IMR-90 (cell line): ENCODE measurements around the gene FN1. TPM values are rescaled to one million over a fixed set of nuclear protein-coding genes. Genes with fewer than 3 reads are reported as not detected.

Source experiments
- ATAC-seq: fragments of 200-7000 bp; cut with Tn5 transposase; 2 replicates; pipeline ENCODE4 v1.9.1; 2020; ENCODE audit warnings: low read depth, mild to moderate bottlenecking, moderate library complexity
- BruUV-seq: library from RNA; stranded (reverse); fragments of 400-500 nt; replicated peaks from 2 replicates; lab custom pipeline; 2021; lab: Mats Ljungman, UMichigan
- CTCF ChIA-PET: fragments of 300-600 bp; formaldehyde crosslinking; extraction: SDS; loops from one replicate; lab custom pipeline; 2021; ENCODE audit warnings: antibody characterized with exemption; lab: Yijun Ruan, JAX
- POLR2A ChIA-PET: fragments of 300-600 bp; sonication (Branson Sonifier 250); formaldehyde crosslinking; loops from one replicate; lab custom pipeline; 2022; ENCODE audit warnings: antibody characterized with exemption; ENCODE audit not compliant: unreplicated experiment; lab: Charles Lee
- DNase-seq: peaks from one replicate; pipeline ENCODE4 v3.0.0; 2013
- H2AFZ ChIP-seq: replicated peaks from 2 replicates; pipeline ENCODE3; 2013; ENCODE audit warnings: low read length, mild to moderate bottlenecking; ENCODE audit not compliant: poor library complexity
- H2AK5ac ChIP-seq: 2 replicates; pipeline ENCODE4 v1.6.1; 2013; ENCODE audit warnings: low read depth, low read length, inconsistent platforms
- H2AK9ac ChIP-seq: replicated peaks from 2 replicates; pipeline ENCODE3; 2013; ENCODE audit warnings: mild to moderate bottlenecking, low read depth, low read length, moderate library complexity; ENCODE audit not compliant: poor library complexity
- H2BK120ac ChIP-seq: 2 replicates; pipeline ENCODE4 v1.6.1; 2013; ENCODE audit warnings: low read depth, low read length, inconsistent platforms
- H2BK15ac ChIP-seq: 3 replicates; pipeline ENCODE4 v1.6.1; 2013; ENCODE audit warnings: low read depth, low read length, inconsistent platforms
- H2BK20ac ChIP-seq: 2 replicates; pipeline ENCODE4 v1.6.1; 2013; ENCODE audit warnings: low read depth, mild to moderate bottlenecking, inconsistent platforms, low read length, moderate library complexity
- H2BK5ac ChIP-seq: 2 replicates; pipeline ENCODE4 v1.6.1; 2013; ENCODE audit warnings: mild to moderate bottlenecking, low read depth, low read length, inconsistent platforms; ENCODE audit not compliant: poor library complexity, severe bottlenecking
- H3K14ac ChIP-seq: replicated peaks from 2 replicates; pipeline ENCODE4 v1.6.1; 2013; ENCODE audit warnings: low read depth, low read length, inconsistent platforms
- H3K18ac ChIP-seq: 2 replicates; pipeline ENCODE4 v1.6.1; 2013; ENCODE audit warnings: low read depth, low read length, control low read depth
- H3K23ac ChIP-seq: 2 replicates; pipeline ENCODE4 v1.6.1; 2013; ENCODE audit warnings: low read depth, low read length, inconsistent platforms
- H3K27ac ChIP-seq: 2 replicates; pipeline ENCODE4 v1.5.1; 2013; ENCODE audit warnings: mild to moderate bottlenecking, control low read depth, low read length; ENCODE audit not compliant: insufficient read depth
- H3K27me3 ChIP-seq: 2 replicates; pipeline ENCODE4 v1.6.1; 2013; ENCODE audit warnings: low read length; ENCODE audit not compliant: control insufficient read depth, insufficient read depth
- H3K36me3 ChIP-seq: 2 replicates; pipeline ENCODE4 v1.6.1; 2013; ENCODE audit warnings: low read length, mixed read lengths; ENCODE audit not compliant: control insufficient read depth, insufficient read depth
- H3K4ac ChIP-seq: 2 replicates; pipeline ENCODE4 v1.6.1; 2013; ENCODE audit warnings: low read depth, low read length, inconsistent platforms
- H3K4me1 ChIP-seq: 2 replicates; pipeline ENCODE4 v1.6.1; 2013; ENCODE audit warnings: low read length, mixed read lengths; ENCODE audit not compliant: control insufficient read depth, insufficient read depth
- H3K4me2 ChIP-seq: 2 replicates; pipeline ENCODE4 v1.6.1; 2013; ENCODE audit warnings: low read depth, mild to moderate bottlenecking, control low read depth, low read length, moderate library complexity
- H3K4me3 ChIP-seq: 2 replicates; pipeline ENCODE4 v1.5.1; 2013; ENCODE audit warnings: low read depth, mild to moderate bottlenecking, control low read depth, low read length, moderate library complexity; ENCODE audit not compliant: insufficient read depth
- H3K56ac ChIP-seq: 2 replicates; pipeline ENCODE4 v1.6.1; 2013; ENCODE audit warnings: low read length, inconsistent platforms; ENCODE audit not compliant: insufficient read depth; ENCODE audit errors: extremely low read depth
- H3K79me1 ChIP-seq, 2 experiments: 2 replicates each; pipeline ENCODE4 v1.6.1; 2013; ENCODE audit warnings: low read length in 2 of 2, inconsistent platforms in 1 of 2, low read depth in 1 of 2
- H3K9ac ChIP-seq: 2 replicates; pipeline ENCODE4 v1.6.1; 2013; ENCODE audit warnings: low read depth, low read length, control low read depth
- H3K9me1 ChIP-seq: 2 replicates; pipeline ENCODE4 v1.6.1; 2013; ENCODE audit warnings: low read length, inconsistent platforms; ENCODE audit not compliant: insufficient read depth
- H3K9me3 ChIP-seq: 2 replicates; pipeline ENCODE4 v1.6.1; 2013; ENCODE audit warnings: low read length; ENCODE audit not compliant: control insufficient read depth, insufficient read depth
- H4K20me1 ChIP-seq: 2 replicates; pipeline ENCODE4 v1.6.1; 2013; ENCODE audit warnings: low read length, inconsistent platforms; ENCODE audit not compliant: insufficient read depth
- H4K5ac ChIP-seq: 2 replicates; pipeline ENCODE4 v1.6.1; 2013; ENCODE audit warnings: mild to moderate bottlenecking, low read depth, low read length, control low read depth
- H4K8ac ChIP-seq, 2 experiments: 2 replicates each; pipeline ENCODE4 v1.6.1; 2013; ENCODE audit warnings: low read depth in 2 of 2, low read length in 2 of 2, control low read depth in 1 of 2, inconsistent platforms in 1 of 2
- H4K91ac ChIP-seq: 2 replicates; pipeline ENCODE4 v1.6.1; 2013; ENCODE audit warnings: low read depth, low read length, inconsistent platforms; ENCODE audit not compliant: insufficient read depth
- BHLHE40 ChIP-seq: fragments of 150-350 bp; IDR thresholded peaks from 2 replicates; pipeline ENCODE4 v1.6.1; 2016; ENCODE audit warnings: mild to moderate bottlenecking, low read depth, low read length
- CEBPB ChIP-seq: IDR thresholded peaks from 2 replicates; pipeline ENCODE4 v1.6.1; 2012; ENCODE audit warnings: low read depth, low read length, improper control_type of control experiment
- CHD1 ChIP-seq: IDR thresholded peaks from 2 replicates; pipeline ENCODE4 v1.6.1; 2012; ENCODE audit warnings: low read depth, low read length, improper control_type of control experiment
- CTCF ChIP-seq: conservative IDR thresholded peaks from 2 replicates; pipeline ENCODE4 v1.5.1; 2012; ENCODE audit warnings: mild to moderate bottlenecking, low read depth, low read length, improper control_type of control experiment
- ELK1 ChIP-seq: fragments of 150-350 bp; IDR thresholded peaks from 2 replicates; pipeline ENCODE4 v1.6.1; 2016; ENCODE audit warnings: low read depth, mild to moderate bottlenecking, low read length, moderate library complexity, borderline replicate concordance
- FOS ChIP-seq: fragments of 150-350 bp; IDR thresholded peaks from 2 replicates; pipeline ENCODE4 v1.6.1; 2016; ENCODE audit warnings: low read depth, low read length
- MAFK ChIP-seq: IDR thresholded peaks from 2 replicates; pipeline ENCODE4 v1.6.1; 2012; ENCODE audit warnings: low read depth, low read length, improper control_type of control experiment
- MAZ ChIP-seq: IDR thresholded peaks from 2 replicates; pipeline ENCODE4 v1.6.1; 2012; ENCODE audit warnings: low read depth, mild to moderate bottlenecking, low read length, improper control_type of control experiment, moderate library complexity, borderline replicate concordance
- MXI1 ChIP-seq: IDR thresholded peaks from 2 replicates; pipeline ENCODE4 v1.6.1; 2012; ENCODE audit warnings: low read depth, mild to moderate bottlenecking, low read length, moderate library complexity, borderline replicate concordance
- NFE2L2 ChIP-seq: fragments of 150-350 bp; IDR thresholded peaks from 2 replicates; pipeline ENCODE4 v1.6.1; 2016; ENCODE audit warnings: low read depth, mild to moderate bottlenecking, low read length
- POLR2A ChIP-seq: IDR thresholded peaks from 2 replicates; pipeline ENCODE4 v1.6.1; 2012; ENCODE audit warnings: mild to moderate bottlenecking, low read depth, low read length
- RAD21 ChIP-seq: IDR thresholded peaks from 2 replicates; pipeline ENCODE4 v1.6.1; 2012; ENCODE audit warnings: low read length, improper control_type of control experiment
- RCOR1 ChIP-seq: IDR thresholded peaks from 2 replicates; pipeline ENCODE4 v1.6.1; 2012; ENCODE audit warnings: mild to moderate bottlenecking, low read length, improper control_type of control experiment; ENCODE audit not compliant: insufficient replicate concordance
- RFX5 ChIP-seq: IDR thresholded peaks from 2 replicates; pipeline ENCODE4 v1.8.0; 2012; ENCODE audit warnings: low read depth, mild to moderate bottlenecking, low read length, moderate library complexity
- SMC3 ChIP-seq: fragments of 150-350 bp; IDR thresholded peaks from 2 replicates; pipeline ENCODE4 v1.6.1; 2016; ENCODE audit warnings: low read depth, mild to moderate bottlenecking, antibody characterized with exemption, low read length, moderate library complexity
- USF2 ChIP-seq: fragments of 150-350 bp; IDR thresholded peaks from 2 replicates; pipeline ENCODE4 v1.6.1; 2017; ENCODE audit warnings: mild to moderate bottlenecking, antibody characterized with exemption, low read length, low read depth
- WGBS, 2 experiments: methylation state at CpG; one replicate each; pipeline versions ENCODE4 v1.1.5 to v1.1.7; 2013; ENCODE audit warnings: missing lambda C conversion rate in 2 of 2; ENCODE audit not compliant: insufficient read length in 1 of 2; ENCODE audit errors: extremely low coverage in 2 of 2; 5-methylcytosine and 5-hydroxymethylcytosine counted together
- dilution Hi-C: fragments of 300-500 bp; cut with HindIII; formaldehyde crosslinking; loops from one replicate; pipeline ENCODE4 v1.14.3; 2018; ENCODE audit warnings: low sequenced_read_pairs; ENCODE audit not compliant: unreplicated experiment
- in situ Hi-C: fragments of 300-500 bp; cut with MboI; formaldehyde crosslinking; loops from 3 replicates; pipeline ENCODE4 v1.14.3; 2019; ENCODE audit warnings: low sequenced_read_pairs, inconsistent platforms, mixed read lengths
- intact Hi-C: fragments of 100-400 bp; cut with micrococcal nuclease; formaldehyde crosslinking; loops from 2 replicates; pipeline ENCODE4 v1.10.0; 2022
- polyA plus RNA-seq, 3 experiments: library from polyadenylated mRNA; depleted of rRNA; stranded (reverse); fragments of >200 nt; gene quantifications; 2 replicates each; pipeline ENCODE4 v1.2.3, GENCODE V29; 2012; ENCODE audit warnings: low replicate concordance in 1 of 3
- total RNA-seq: library from RNA; depleted of rRNA; stranded (reverse); fragments of >200 nt; gene quantifications from 2 replicates; pipeline ENCODE4 v1.2.3, GENCODE V29; 2012

FN1 gene
- total and polyA plus RNA-seq, 2 of the 4 experiments (the other 2 are of a cell fraction) = 8,243 to 13,004 TPM

GRCh38 chr2:215369181-215369760, 66.6 kb downstream of the FN1 start:
- Histone ChIP-seq H3K23ac (no peak overlapping the region), H3K4me2 (no peak overlapping the region), H3K4me1 (peaks cover 6% of the 10 kb centered on the region), H2BK20ac (no peak overlapping the region), H3K18ac (no peak overlapping the region), H2BK5ac (no peak overlapping the region), H3K36me3 (peaks cover 69% of the 10 kb centered on the region), H2AFZ (no peak overlapping the region), H4K20me1 (peaks cover 38% of the 10 kb centered on the region), H2BK15ac (no peak overlapping the region), H3K4ac (no peak overlapping the region), H2AK5ac (no peak overlapping the region), H4K91ac (no peak overlapping the region), H3K14ac (no peak overlapping the region), H3K56ac (no peak overlapping the region), H4K5ac (no peak overlapping the region), H3K9me1 (peaks cover 4% of the 10 kb centered on the region; the same call in 1 of the 2 replicates), H3K9ac (no peak overlapping the region), H3K79me1 (peaks cover 18 to 44% of the 10 kb centered on the region in 2 experiments; a peak in 3 of 4 replicates), H3K9me3 (no peaks in the 10 kb centered on the region), H4K8ac (no peak overlapping the region), H3K27ac (peak overlapping the region; percentile 13; the same call in 1 of the 2 replicates), H3K4me3 (no peak overlapping the region), H3K27me3 (no peaks in the 10 kb centered on the region), H2AK9ac (no peak overlapping the region), H2BK120ac (no peak overlapping the region)
- ChIA-PET POLR2A (no interaction called here), CTCF (no interaction called here)
- peak; percentile 53 for DNase-seq
- no CpG with 5 or more reads among the region's 3 CpGs for WGBS, 2 experiments
- intact Hi-C loops (no loop called here), in situ Hi-C loops (no loop called here), dilution Hi-C loops (no loop called here)
- BruUV-seq = no TSS peak
- ATAC-seq = no peak
- TF ChIP-seq MXI1 (no peak), MAFK (no peak), ELK1 (no peak), CEBPB (no peak), BHLHE40 (no peak), SMC3 (no peak), POLR2A (no peak), RFX5 (no peak), RCOR1 (no peak), USF2 (no peak), RAD21 (no peak), CTCF (no peak), CHD1 (no peak), MAZ (no peak), FOS (no peak), NFE2L2 (no peak)
